ENCODE measurements around the gene RFLNA. TPM values are rescaled to one million over a fixed set of nuclear protein-coding genes. Genes with fewer than 3 reads are reported as not detected.

Gene RFLNA
- total and polyA plus RNA-seq, 2 experiments from 2014 or later, result 3.9 to 20.4 TPM

DNA sequence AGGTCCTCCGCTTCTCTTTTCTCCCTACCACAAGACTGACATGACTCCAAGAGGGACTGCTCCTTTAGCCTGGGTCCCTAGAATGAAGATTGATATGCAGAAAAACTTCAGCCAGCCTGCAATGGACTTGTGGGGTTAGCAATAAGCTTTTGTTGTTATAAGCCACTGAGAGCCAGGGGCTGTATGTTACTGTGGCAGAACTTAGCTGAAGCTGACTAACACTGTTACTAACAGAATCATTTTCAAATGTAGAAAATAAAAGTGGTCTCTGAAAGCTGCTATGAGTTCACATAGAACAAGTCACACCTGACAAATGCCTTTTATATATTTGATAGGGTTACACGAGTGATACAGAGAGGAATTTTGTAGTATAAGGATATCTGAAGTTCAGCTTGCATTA lies 13.6 kb upstream of the RFLNA start:
- no peak overlapping the region for H3K27ac ChIP-seq (ENCODE audit: low read depth)
- H3K4me2 ChIP-seq, result no peak overlapping the region
- no peaks in the 10 kb centered on the region for H3K9me2 ChIP-seq (ENCODE audit: insufficient read depth)
- H3K27ac Mint-ChIP-seq, result no peak overlapping the region
- H3K4me1 ChIP-seq (ENCODE audit: insufficient read depth), result peaks cover 26% of the 10 kb centered on the region
- 0 out of 3 replicates have a peak, but pooled peaks cover 3% of the 10 kb centered on the region for H3K36me3 Mint-ChIP-seq (ENCODE audit: low read depth)
- DNase-seq (ENCODE audit: low spot score), result no peak
- peaks cover 14% of the 10 kb centered on the region for H3K4me1 Mint-ChIP-seq
- H2AFZ ChIP-seq, result no peak overlapping the region
- no peaks in the 10 kb centered on the region for H4K20me1 ChIP-seq (replicated peaks; ENCODE audit: insufficient read depth)
- H3F3A ChIP-seq (replicated peaks; ENCODE audit: low read depth), result no peaks in the 10 kb centered on the region
- no peak for ATAC-seq
- H3K79me2 ChIP-seq (replicated peaks; ENCODE audit: insufficient read depth), result no peaks in the 10 kb centered on the region
- H3K4me3 ChIP-seq, result no peak overlapping the region
- H3K36me3 ChIP-seq (ENCODE audit: insufficient read depth), result 0 out of 2 replicates have a peak, but pooled peaks cover 5% of the 10 kb centered on the region
- H3K4me3 Mint-ChIP-seq, result no peak overlapping the region
- TF ChIP-seq, protein P1, sequence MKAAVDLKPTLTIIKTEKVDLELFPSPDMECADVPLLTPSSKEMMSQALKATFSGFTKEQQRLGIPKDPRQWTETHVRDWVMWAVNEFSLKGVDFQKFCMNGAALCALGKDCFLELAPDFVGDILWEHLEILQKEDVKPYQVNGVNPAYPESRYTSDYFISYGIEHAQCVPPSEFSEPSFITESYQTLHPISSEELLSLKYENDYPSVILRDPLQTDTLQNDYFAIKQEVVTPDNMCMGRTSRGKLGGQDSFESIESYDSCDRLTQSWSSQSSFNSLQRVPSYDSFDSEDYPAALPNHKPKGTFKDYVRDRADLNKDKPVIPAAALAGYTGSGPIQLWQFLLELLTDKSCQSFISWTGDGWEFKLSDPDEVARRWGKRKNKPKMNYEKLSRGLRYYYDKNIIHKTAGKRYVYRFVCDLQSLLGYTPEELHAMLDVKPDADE (IDR thresholded peaks at IDR 0.05), result no peak
- no peak for TF ChIP-seq ZNF331 (CRISPR knock-in tag; IDR thresholded peaks at IDR 0.05; ENCODE audit: low read depth)
- TF ChIP-seq EZH2phosphoT487 (IDR thresholded peaks at IDR 0.05; ENCODE audit: unreplicated experiment), result no peak
- H3K27me3 Mint-ChIP-seq (ENCODE audit: insufficient read depth, low read depth, poor library complexity), result peaks cover 7% of the 10 kb centered on the region
- H3K9me3 Mint-ChIP-seq, result peaks cover 14% of the 10 kb centered on the region; the same call in 2 of the 3 replicates
- H3K27me3 ChIP-seq (ENCODE audit: insufficient read depth), result no peaks in the 10 kb centered on the region

DNA sequence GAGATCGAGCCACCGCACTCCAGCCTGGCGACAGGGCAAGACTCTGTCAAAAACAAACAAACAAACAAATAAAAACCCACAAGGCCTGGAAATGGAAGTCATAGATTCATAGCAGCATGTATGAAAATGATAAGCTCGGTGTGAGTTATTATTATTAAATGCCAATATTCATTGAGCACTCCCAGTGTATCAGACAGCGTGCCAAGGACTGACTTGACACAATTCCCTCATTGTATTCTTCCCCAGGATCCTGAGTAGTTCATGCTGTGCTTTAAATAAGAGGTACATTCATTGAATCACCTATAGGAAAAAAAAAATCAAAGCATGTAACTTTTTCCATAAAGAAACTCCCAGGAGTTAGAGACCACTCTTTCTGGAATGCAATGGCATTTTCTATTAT lies 12.6 kb upstream of the RFLNA start:
- H3K27ac ChIP-seq (ENCODE audit: low read depth), result no peak overlapping the region
- H3K4me1 ChIP-seq (ENCODE audit: insufficient read depth), result peaks cover 26% of the 10 kb centered on the region
- 0 out of 2 replicates have a peak, but pooled peaks cover 5% of the 10 kb centered on the region for H3K36me3 ChIP-seq (ENCODE audit: insufficient read depth)
- DNase-seq (ENCODE audit: low spot score), result no peak
- Mint-ChIP-seq H3K36me3 (ENCODE audit: low read depth) (0 out of 3 replicates have a peak, but pooled peaks cover 3% of the 10 kb centered on the region), H3K27me3 (ENCODE audit: insufficient read depth, low read depth, poor library complexity) (peaks cover 6% of the 10 kb centered on the region), H3K4me3 (no peak overlapping the region), H3K27ac (no peak overlapping the region), H3K9me3 (peaks cover 14% of the 10 kb centered on the region; the same call in 2 of the 3 replicates), H3K4me1 (peaks cover 14% of the 10 kb centered on the region)
- ATAC-seq, result no peak
- H3F3A ChIP-seq (replicated peaks; ENCODE audit: low read depth), result no peaks in the 10 kb centered on the region
- H3K9me2 ChIP-seq (ENCODE audit: insufficient read depth), result no peaks in the 10 kb centered on the region
- no peak overlapping the region for H2AFZ ChIP-seq
- H3K27me3 ChIP-seq (ENCODE audit: insufficient read depth), result no peaks in the 10 kb centered on the region
- no peaks in the 10 kb centered on the region for H3K79me2 ChIP-seq (replicated peaks; ENCODE audit: insufficient read depth)
- no peaks in the 10 kb centered on the region for H4K20me1 ChIP-seq (replicated peaks; ENCODE audit: insufficient read depth)
- no peak overlapping the region for H3K4me3 ChIP-seq
- no peak overlapping the region for H3K4me2 ChIP-seq
- TF ChIP-seq EZH2 (IDR thresholded peaks at IDR 0.05; ENCODE audit: low read depth, unreplicated experiment) (no peak), EZH2phosphoT487 (IDR thresholded peaks at IDR 0.05; ENCODE audit: unreplicated experiment) (no peak), ZNF331 (CRISPR knock-in tag; IDR thresholded peaks at IDR 0.05; ENCODE audit: low read depth) (no peak), ZNF114 (CRISPR knock-in tag; IDR thresholded peaks at IDR 0.05) (no peak)
- TF ChIP-seq, protein P2, sequence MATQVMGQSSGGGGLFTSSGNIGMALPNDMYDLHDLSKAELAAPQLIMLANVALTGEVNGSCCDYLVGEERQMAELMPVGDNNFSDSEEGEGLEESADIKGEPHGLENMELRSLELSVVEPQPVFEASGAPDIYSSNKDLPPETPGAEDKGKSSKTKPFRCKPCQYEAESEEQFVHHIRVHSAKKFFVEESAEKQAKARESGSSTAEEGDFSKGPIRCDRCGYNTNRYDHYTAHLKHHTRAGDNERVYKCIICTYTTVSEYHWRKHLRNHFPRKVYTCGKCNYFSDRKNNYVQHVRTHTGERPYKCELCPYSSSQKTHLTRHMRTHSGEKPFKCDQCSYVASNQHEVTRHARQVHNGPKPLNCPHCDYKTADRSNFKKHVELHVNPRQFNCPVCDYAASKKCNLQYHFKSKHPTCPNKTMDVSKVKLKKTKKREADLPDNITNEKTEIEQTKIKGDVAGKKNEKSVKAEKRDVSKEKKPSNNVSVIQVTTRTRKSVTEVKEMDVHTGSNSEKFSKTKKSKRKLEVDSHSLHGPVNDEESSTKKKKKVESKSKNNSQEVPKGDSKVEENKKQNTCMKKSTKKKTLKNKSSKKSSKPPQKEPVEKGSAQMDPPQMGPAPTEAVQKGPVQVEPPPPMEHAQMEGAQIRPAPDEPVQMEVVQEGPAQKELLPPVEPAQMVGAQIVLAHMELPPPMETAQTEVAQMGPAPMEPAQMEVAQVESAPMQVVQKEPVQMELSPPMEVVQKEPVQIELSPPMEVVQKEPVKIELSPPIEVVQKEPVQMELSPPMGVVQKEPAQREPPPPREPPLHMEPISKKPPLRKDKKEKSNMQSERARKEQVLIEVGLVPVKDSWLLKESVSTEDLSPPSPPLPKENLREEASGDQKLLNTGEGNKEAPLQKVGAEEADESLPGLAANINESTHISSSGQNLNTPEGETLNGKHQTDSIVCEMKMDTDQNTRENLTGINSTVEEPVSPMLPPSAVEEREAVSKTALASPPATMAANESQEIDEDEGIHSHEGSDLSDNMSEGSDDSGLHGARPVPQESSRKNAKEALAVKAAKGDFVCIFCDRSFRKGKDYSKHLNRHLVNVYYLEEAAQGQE (IDR thresholded peaks at IDR 0.05; ENCODE audit: unreplicated experiment), result no peak
- TF ChIP-seq, protein P3, sequence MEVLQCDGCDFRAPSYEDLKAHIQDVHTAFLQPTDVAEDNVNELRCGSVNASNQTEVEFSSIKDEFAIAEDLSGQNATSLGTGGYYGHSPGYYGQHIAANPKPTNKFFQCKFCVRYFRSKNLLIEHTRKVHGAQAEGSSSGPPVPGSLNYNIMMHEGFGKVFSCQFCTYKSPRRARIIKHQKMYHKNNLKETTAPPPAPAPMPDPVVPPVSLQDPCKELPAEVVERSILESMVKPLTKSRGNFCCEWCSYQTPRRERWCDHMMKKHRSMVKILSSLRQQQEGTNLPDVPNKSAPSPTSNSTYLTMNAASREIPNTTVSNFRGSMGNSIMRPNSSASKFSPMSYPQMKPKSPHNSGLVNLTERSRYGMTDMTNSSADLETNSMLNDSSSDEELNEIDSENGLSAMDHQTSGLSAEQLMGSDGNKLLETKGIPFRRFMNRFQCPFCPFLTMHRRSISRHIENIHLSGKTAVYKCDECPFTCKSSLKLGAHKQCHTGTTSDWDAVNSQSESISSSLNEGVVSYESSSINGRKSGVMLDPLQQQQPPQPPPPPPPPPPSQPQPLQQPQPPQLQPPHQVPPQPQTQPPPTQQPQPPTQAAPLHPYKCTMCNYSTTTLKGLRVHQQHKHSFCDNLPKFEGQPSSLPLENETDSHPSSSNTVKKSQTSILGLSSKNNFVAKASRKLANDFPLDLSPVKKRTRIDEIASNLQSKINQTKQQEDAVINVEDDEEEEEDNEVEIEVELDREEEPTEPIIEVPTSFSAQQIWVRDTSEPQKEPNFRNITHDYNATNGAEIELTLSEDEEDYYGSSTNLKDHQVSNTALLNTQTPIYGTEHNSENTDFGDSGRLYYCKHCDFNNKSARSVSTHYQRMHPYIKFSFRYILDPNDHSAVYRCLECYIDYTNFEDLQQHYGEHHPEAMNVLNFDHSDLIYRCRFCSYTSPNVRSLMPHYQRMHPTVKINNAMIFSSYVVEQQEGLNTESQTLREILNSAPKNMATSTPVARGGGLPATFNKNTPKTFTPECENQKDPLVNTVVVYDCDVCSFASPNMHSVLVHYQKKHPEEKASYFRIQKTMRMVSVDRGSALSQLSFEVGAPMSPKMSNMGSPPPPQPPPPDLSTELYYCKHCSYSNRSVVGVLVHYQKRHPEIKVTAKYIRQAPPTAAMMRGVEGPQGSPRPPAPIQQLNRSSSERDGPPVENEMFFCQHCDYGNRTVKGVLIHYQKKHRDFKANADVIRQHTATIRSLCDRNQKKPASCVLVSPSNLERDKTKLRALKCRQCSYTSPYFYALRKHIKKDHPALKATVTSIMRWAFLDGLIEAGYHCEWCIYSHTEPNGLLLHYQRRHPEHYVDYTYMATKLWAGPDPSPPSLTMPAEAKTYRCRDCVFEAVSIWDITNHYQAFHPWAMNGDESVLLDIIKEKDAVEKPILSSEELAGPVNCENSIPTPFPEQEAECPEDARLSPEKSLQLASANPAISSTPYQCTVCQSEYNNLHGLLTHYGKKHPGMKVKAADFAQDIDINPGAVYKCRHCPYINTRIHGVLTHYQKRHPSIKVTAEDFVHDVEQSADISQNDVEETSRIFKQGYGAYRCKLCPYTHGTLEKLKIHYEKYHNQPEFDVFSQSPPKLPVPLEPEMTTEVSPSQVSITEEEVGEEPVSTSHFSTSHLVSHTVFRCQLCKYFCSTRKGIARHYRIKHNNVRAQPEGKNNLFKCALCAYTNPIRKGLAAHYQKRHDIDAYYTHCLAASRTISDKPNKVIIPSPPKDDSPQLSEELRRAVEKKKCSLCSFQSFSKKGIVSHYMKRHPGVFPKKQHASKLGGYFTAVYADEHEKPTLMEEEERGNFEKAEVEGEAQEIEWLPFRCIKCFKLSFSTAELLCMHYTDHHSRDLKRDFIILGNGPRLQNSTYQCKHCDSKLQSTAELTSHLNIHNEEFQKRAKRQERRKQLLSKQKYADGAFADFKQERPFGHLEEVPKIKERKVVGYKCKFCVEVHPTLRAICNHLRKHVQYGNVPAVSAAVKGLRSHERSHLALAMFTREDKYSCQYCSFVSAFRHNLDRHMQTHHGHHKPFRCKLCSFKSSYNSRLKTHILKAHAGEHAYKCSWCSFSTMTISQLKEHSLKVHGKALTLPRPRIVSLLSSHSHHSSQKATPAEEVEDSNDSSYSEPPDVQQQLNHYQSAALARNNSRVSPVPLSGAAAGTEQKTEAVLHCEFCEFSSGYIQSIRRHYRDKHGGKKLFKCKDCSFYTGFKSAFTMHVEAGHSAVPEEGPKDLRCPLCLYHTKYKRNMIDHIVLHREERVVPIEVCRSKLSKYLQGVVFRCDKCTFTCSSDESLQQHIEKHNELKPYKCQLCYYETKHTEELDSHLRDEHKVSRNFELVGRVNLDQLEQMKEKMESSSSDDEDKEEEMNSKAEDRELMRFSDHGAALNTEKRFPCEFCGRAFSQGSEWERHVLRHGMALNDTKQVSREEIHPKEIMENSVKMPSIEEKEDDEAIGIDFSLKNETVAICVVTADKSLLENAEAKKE (CRISPR knock-in tag; IDR thresholded peaks at IDR 0.05), result no peak
- TF ChIP-seq, protein P4, sequence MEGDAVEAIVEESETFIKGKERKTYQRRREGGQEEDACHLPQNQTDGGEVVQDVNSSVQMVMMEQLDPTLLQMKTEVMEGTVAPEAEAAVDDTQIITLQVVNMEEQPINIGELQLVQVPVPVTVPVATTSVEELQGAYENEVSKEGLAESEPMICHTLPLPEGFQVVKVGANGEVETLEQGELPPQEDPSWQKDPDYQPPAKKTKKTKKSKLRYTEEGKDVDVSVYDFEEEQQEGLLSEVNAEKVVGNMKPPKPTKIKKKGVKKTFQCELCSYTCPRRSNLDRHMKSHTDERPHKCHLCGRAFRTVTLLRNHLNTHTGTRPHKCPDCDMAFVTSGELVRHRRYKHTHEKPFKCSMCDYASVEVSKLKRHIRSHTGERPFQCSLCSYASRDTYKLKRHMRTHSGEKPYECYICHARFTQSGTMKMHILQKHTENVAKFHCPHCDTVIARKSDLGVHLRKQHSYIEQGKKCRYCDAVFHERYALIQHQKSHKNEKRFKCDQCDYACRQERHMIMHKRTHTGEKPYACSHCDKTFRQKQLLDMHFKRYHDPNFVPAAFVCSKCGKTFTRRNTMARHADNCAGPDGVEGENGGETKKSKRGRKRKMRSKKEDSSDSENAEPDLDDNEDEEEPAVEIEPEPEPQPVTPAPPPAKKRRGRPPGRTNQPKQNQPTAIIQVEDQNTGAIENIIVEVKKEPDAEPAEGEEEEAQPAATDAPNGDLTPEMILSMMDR (conservative IDR thresholded peaks at IDR 0.05; ENCODE audit: low read depth in 2 of 2), result no peak

Data from GM23338 (cell line).